Right atrium auricular region (tissue), 2 donors: ENCODE data around the gene GEMIN7. TPM values are rescaled to one million over a fixed set of nuclear protein-coding genes. Genes with fewer than 3 reads are reported as not detected.

Experiments used
- DNase-seq: peaks from one replicate; pipeline ENCODE4 v3.0.0-alpha.2; 2019; ENCODE audit warnings: low spot score
- H3K27ac ChIP-seq, 2 donors: fragments of 200-600 bp; sonication (generic); 1 replicate in 1 of 2; 2 replicates in 1 of 2; pipeline ENCODE4 v1.5.1; 2016 to 2019
- H3K27me3 ChIP-seq, 2 donors: fragments of 200-600 bp; sonication (generic); one replicate each; pipeline versions ENCODE4 v1.5.1 to v1.6.0; 2017 to 2019
- H3K36me3 ChIP-seq: fragments of 200-600 bp; sonication (generic); one replicate; pipeline ENCODE4 v1.5.1; 2016
- H3K4me1 ChIP-seq, 2 donors: fragments of 200-600 bp; sonication (generic); one replicate each; pipeline versions ENCODE4 v1.5.1 to v1.6.0; 2017 to 2019
- H3K4me3 ChIP-seq, 2 donors: fragments of 200-600 bp; sonication (generic); 1 replicate in 1 of 2; 2 replicates in 1 of 2; pipeline ENCODE4 v1.5.1; 2017 to 2019; ENCODE audit warnings: mild to moderate bottlenecking in 1 of 2, moderate library complexity in 1 of 2
- H3K9me3 ChIP-seq, 2 donors: fragments of 200-600 bp; sonication (generic); one replicate each; pipeline ENCODE4 v1.5.1; 2019
- CTCF ChIP-seq, 2 donors: fragments of 200-600 bp; sonication (generic); IDR thresholded peaks; one replicate each; pipeline ENCODE4 v1.5.1; 2019; ENCODE audit warnings: antibody characterized with exemption in 2 of 2
- total RNA-seq, 2 donors: library from RNA; depleted of rRNA; stranded (reverse); fragments of >200 nt; gene quantifications; one replicate each; pipeline ENCODE4 v1.1.0, GENCODE V29; 2016

The GEMIN7 gene
- total RNA-seq, 2 donors from 2014 or later = 11.3 to 20.0 TPM

GRCh38 chr19:45094137-45094536 lies 15.1 kb downstream of the GEMIN7 start:
- peaks cover 8% of the 10 kb centered on the region for H3K36me3 ChIP-seq
- H3K27ac ChIP-seq = peak overlapping the region in 1 of 2 donors; percentile 85
- DNase-seq = no peak
- H3K4me3 ChIP-seq = peak overlapping the region; percentile 69 to 97
- H3K4me1 ChIP-seq = peaks cover 0 to 70% of the 10 kb centered on the region in 2 donors
- no peak for TF ChIP-seq CTCF (IDR thresholded peaks at IDR 0.05)
- H3K9me3 ChIP-seq = no peaks in the 10 kb centered on the region
- no peaks in the 10 kb centered on the region for H3K27me3 ChIP-seq

GRCh38 chr19:45094707-45095106 lies 15.6 kb downstream of the GEMIN7 start:
- TF ChIP-seq CTCF (IDR thresholded peaks at IDR 0.05) = no peak
- Histone ChIP-seq H3K27me3 (no peaks in the 10 kb centered on the region), H3K36me3 (peaks cover 8% of the 10 kb centered on the region), H3K4me3 (no peak overlapping the region), H3K27ac (no peak overlapping the region), H3K4me1 (peaks cover 0 to 75% of the 10 kb centered on the region in 2 donors), H3K9me3 (no peaks in the 10 kb centered on the region)
- no peak for DNase-seq

- H3K9me3 ChIP-seq = no peaks in the 10 kb centered on the region
- DNase-seq = no peak
- H3K36me3 ChIP-seq = no peaks in the 10 kb centered on the region
- no peaks in the 10 kb centered on the region for H3K27me3 ChIP-seq
- H3K4me1 ChIP-seq = peaks cover 0 to 84% of the 10 kb centered on the region in 2 donors
- H3K4me3 ChIP-seq = no peak overlapping the region
- peak overlapping the region; percentile 82 to 83 for H3K27ac ChIP-seq
- no peak for TF ChIP-seq CTCF (IDR thresholded peaks at IDR 0.05)
Measured at GRCh38 chr19:45095496-45096413, 16.7 kb downstream of the GEMIN7 start.

GRCh38 chr19:45096700-45097099 lies 17.6 kb downstream of the GEMIN7 start:
- TF ChIP-seq CTCF (IDR thresholded peaks at IDR 0.05) = no peak
- Histone ChIP-seq H3K4me3 (no peak overlapping the region), H3K36me3 (no peaks in the 10 kb centered on the region), H3K4me1 (peaks cover 0 to 88% of the 10 kb centered on the region in 2 donors), H3K27ac (peak overlapping the region; percentile 82 to 83), H3K27me3 (no peaks in the 10 kb centered on the region), H3K9me3 (no peaks in the 10 kb centered on the region)
- no peak for DNase-seq

- Histone ChIP-seq H3K27ac (peak overlapping the region; percentile 82 to 83), H3K36me3 (no peaks in the 10 kb centered on the region), H3K4me1 (peaks cover 0 to 91% of the 10 kb centered on the region in 2 donors), H3K27me3 (no peaks in the 10 kb centered on the region), H3K4me3 (no peak overlapping the region), H3K9me3 (no peaks in the 10 kb centered on the region)
- DNase-seq = no peak
- no peak for TF ChIP-seq CTCF (IDR thresholded peaks at IDR 0.05)
Measured at GRCh38 chr19:45097450-45097775, 18.4 kb downstream of the GEMIN7 start.
